Measurements from ENCODE around the gene F2RL1. TPM values are rescaled to one million over a fixed set of nuclear protein-coding genes. Genes with fewer than 3 reads are reported as not detected.
A peak's percentile ranks its signal among the peaks of the same experiment; 100 is the strongest.

F2RL1 gene
- total RNA-seq, 6 donors from 2014 or later, result 2.1 to 9.7 (median 8.1) TPM

DNA sequence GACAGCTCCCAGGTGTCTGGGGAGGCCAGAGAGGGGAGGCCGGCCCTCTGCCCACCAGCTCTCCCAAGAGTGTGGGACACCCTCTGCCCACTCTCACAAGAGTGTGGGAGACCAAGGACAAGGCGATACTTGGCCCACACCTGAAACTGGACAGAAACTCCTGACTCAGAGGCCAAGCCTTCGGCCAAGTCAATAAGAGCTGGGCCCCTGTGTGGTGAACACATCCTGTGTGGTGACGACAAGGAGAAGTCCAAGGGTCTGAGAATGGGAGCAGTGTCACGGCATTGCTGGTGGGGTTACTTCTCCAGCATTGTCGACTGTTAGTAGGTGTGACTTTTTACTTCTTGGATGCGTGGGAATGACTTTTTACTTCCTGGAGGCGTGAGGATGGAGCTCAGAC is 14.6 kb upstream of the F2RL1 start:
- DNase-seq, result no peak
- TF ChIP-seq, protein P1, sequence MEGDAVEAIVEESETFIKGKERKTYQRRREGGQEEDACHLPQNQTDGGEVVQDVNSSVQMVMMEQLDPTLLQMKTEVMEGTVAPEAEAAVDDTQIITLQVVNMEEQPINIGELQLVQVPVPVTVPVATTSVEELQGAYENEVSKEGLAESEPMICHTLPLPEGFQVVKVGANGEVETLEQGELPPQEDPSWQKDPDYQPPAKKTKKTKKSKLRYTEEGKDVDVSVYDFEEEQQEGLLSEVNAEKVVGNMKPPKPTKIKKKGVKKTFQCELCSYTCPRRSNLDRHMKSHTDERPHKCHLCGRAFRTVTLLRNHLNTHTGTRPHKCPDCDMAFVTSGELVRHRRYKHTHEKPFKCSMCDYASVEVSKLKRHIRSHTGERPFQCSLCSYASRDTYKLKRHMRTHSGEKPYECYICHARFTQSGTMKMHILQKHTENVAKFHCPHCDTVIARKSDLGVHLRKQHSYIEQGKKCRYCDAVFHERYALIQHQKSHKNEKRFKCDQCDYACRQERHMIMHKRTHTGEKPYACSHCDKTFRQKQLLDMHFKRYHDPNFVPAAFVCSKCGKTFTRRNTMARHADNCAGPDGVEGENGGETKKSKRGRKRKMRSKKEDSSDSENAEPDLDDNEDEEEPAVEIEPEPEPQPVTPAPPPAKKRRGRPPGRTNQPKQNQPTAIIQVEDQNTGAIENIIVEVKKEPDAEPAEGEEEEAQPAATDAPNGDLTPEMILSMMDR (IDR thresholded peaks at IDR 0.05), result no peak
- TF ChIP-seq POLR2AphosphoS5 (IDR thresholded peaks at IDR 0.05) (no peak), POLR2A (IDR thresholded peaks at IDR 0.05) (no peak), EP300 (IDR thresholded peaks at IDR 0.05) (no peak)
- Histone ChIP-seq H3K27me3 (no peaks in the 10 kb centered on the region), H3K4me1 (peaks cover 0 to 4% (median 0%) of the 10 kb centered on the region in 4 donors), H3K4me3 (no peak overlapping the region), H3K27ac (no peak overlapping the region), H3K36me3 (no peaks in the 10 kb centered on the region), H3K9me3 (no peaks in the 10 kb centered on the region)
- ATAC-seq (ENCODE audit: low FRiP score in 2 of 2), result no peak
- 71 to 75% methylated on average over 8 of the region's 8 CpGs for WGBS, 2 donors

DNA sequence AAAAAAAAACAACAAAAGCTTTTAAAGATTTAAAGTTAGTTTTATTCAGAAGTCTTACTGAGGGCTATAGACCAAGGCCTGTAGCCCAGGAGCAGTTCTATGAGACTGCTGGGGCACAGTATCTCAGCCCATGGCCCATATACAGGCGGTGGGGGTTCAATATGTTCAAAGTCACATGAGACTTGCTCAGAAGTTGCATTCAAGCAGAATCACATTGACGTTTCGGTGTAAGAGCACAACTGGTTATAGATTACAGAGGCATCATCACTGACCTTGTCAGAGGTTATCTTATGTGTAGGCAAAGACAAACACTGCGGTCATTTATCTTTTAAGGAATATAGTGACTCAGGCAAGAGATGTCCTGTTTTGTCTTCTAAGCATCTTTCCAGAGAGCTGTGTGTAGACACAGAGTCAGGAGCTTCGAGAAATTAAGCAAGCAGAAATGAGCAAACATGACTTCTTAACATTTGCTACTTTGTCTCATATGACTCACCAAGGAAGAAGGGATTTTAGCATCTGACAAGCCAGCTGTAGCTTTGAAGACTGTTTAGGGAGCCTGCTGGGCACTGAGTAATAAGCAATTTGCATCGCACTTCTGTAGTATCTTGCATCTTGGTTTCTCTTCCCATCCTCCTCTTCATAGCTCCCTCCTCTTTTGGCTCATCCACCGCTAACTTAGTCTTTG is 12.9 kb upstream of the F2RL1 start:
- Histone ChIP-seq H3K4me3 (no peak overlapping the region), H3K27me3 (no peaks in the 10 kb centered on the region), H3K36me3 (no peaks in the 10 kb centered on the region), H3K27ac (no peak overlapping the region), H3K4me1 (peaks cover 0 to 4% (median 0%) of the 10 kb centered on the region in 4 donors), H3K9me3 (no peaks in the 10 kb centered on the region)
- DNase-seq (no peak), ATAC-seq (ENCODE audit: low FRiP score in 2 of 2) (peak; percentile 62 to 79)
- TF ChIP-seq EP300 (IDR thresholded peaks at IDR 0.05) (no peak), POLR2AphosphoS5 (IDR thresholded peaks at IDR 0.05) (no peak), POLR2A (IDR thresholded peaks at IDR 0.05) (no peak)
- TF ChIP-seq, protein P1 (IDR thresholded peaks at IDR 0.05), result no peak
- WGBS, 2 donors, result 76 to 85% methylated on average over 7 of the region's 7 CpGs

DNA sequence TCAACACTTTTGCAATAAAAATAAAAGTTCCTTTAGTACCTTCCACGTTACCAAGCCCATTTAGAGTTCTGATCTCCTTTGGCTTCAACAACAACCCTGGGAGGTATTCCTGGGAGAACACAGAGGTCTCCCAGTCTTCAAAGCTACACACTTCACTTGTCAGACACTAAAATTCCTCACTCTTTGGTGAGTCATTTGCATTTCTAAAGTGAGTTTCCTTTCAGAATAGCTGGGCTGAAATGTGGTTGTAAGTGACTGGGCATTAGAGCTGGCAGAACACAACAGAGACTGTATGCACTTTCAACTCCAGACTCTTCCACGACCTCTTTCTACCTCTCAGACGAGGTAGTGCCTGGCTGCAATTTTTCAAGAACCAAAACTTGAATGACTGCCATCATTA is 11.5 kb upstream of the F2RL1 start:
- WGBS, 2 donors, result 59 to 68% methylated on average over 3 of the region's 3 CpGs
- H3K27ac ChIP-seq, result no peak overlapping the region
- H3K4me1 ChIP-seq, result no peaks in the 10 kb centered on the region
- H3K9me3 ChIP-seq, result no peaks in the 10 kb centered on the region
- H3K36me3 ChIP-seq, result no peaks in the 10 kb centered on the region
- DNase-seq (no peak), ATAC-seq (ENCODE audit: low FRiP score in 2 of 2) (no peak)
- no peak overlapping the region for H3K4me3 ChIP-seq
- no peaks in the 10 kb centered on the region for H3K27me3 ChIP-seq
- TF ChIP-seq POLR2A (IDR thresholded peaks at IDR 0.05), result no peak
- TF ChIP-seq, protein P1 (IDR thresholded peaks at IDR 0.05), result no peak
- no peak for TF ChIP-seq EP300 (IDR thresholded peaks at IDR 0.05)
- TF ChIP-seq POLR2AphosphoS5 (IDR thresholded peaks at IDR 0.05), result no peak

DNA sequence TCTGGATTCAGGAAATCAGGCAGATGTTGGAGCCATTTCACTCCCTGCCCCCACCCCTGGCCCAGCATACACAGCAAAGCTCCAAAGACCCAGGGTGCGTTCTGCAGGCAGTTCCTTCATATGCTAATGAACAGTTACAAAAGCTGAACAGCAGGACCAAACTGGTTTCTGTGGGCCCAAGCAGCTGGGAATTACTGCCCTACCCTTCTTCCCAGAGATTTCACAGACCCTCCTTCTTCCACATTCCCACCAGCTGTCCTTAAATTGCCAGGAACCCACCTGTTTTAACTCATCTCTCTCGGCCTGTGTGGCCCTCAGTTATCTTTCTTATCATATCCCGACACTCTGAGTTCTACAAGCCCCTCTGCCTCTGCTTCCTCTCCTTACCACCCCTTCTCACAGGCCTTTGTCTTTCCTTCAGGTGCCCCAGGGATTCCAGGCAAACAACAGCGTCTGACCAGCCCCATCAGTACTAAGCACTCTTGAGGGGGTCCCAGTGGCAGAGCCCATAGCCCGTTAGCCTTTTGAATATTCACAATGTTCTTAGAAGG is 10.6 kb upstream of the F2RL1 start:
- no peaks in the 10 kb centered on the region for H3K4me1 ChIP-seq
- no peak overlapping the region for H3K4me3 ChIP-seq
- H3K27ac ChIP-seq, result no peak overlapping the region
- H3K27me3 ChIP-seq, result no peaks in the 10 kb centered on the region
- 82 to 86% methylated on average over 5 of the region's 5 CpGs for WGBS, 2 donors
- ATAC-seq (ENCODE audit: low FRiP score in 2 of 2) (no peak), DNase-seq (no peak)
- H3K9me3 ChIP-seq, result no peaks in the 10 kb centered on the region
- H3K36me3 ChIP-seq, result no peaks in the 10 kb centered on the region
- TF ChIP-seq POLR2AphosphoS5 (IDR thresholded peaks at IDR 0.05) (no peak), EP300 (IDR thresholded peaks at IDR 0.05) (no peak), POLR2A (IDR thresholded peaks at IDR 0.05) (no peak)
- TF ChIP-seq, protein P1 (IDR thresholded peaks at IDR 0.05), result no peak

DNA sequence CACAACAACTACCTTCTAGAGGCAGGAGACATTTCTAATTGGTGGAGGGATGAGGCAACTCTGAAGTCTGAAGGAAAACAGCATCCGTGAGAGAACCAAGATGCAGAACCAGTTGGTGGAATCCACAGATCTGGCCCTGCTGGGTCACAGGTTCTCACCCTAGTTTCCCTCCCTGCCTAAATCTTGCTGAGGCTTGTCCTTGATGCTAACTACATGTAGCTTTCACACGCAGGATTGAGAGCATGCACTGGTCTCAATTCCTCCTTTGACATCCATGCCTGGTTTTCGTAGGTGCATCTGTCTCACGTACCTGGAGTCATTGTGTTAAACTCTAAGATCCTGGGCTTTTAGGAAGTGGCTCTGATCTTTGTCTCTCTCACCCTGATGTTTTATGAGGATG is 9.7 kb upstream of the F2RL1 start:
- WGBS, 2 donors, result 85 to 88% methylated on average over 4 of the region's 4 CpGs
- Histone ChIP-seq H3K4me1 (no peaks in the 10 kb centered on the region), H3K27ac (no peak overlapping the region), H3K4me3 (no peak overlapping the region), H3K27me3 (no peaks in the 10 kb centered on the region), H3K9me3 (no peaks in the 10 kb centered on the region), H3K36me3 (no peaks in the 10 kb centered on the region)
- ATAC-seq (ENCODE audit: low FRiP score in 2 of 2) (no peak), DNase-seq (no peak)
- TF ChIP-seq EP300 (IDR thresholded peaks at IDR 0.05) (no peak), POLR2AphosphoS5 (IDR thresholded peaks at IDR 0.05) (no peak), POLR2A (IDR thresholded peaks at IDR 0.05) (no peak)
- TF ChIP-seq, protein P1 (IDR thresholded peaks at IDR 0.05), result no peak
